GM23248 (cell line): Measurements from ENCODE around the gene CHDH. TPM values are rescaled to one million over a fixed set of nuclear protein-coding genes. Genes with fewer than 3 reads are reported as not detected.

ENCODE experiments used
- DNase-seq: peaks from one replicate; pipeline ENCODE4 v3.0.0-alpha.2; 2015
- H2AFZ ChIP-seq: fragments of 200-600 bp; sonication (generic); 2 replicates; pipeline ENCODE4 v1.6.1; 2016; ENCODE audit warnings: antibody characterized with exemption
- H3F3A ChIP-seq: fragments of 200-600 bp; sonication (generic); 2 replicates; pipeline ENCODE4 v1.6.1; 2016; ENCODE audit warnings: mild to moderate bottlenecking, antibody characterized with exemption, mixed run types; ENCODE audit not compliant: insufficient read depth
- H3K27ac ChIP-seq: fragments of 200-600 bp; sonication (generic); 2 replicates; pipeline ENCODE4 v1.5.1; 2016; ENCODE audit warnings: mild to moderate bottlenecking
- H3K27me3 ChIP-seq: fragments of 200-600 bp; sonication (generic); replicated peaks from 2 replicates; pipeline ENCODE4 v1.6.1; 2016; ENCODE audit warnings: mild to moderate bottlenecking; ENCODE audit not compliant: insufficient read depth
- H3K36me3 ChIP-seq: fragments of 200-600 bp; sonication (generic); 2 replicates; pipeline ENCODE4 v1.6.1; 2016; ENCODE audit warnings: low read depth, mild to moderate bottlenecking
- H3K4me1 ChIP-seq: fragments of 200-600 bp; sonication (generic); 2 replicates; pipeline ENCODE4 v1.6.1; 2016; ENCODE audit warnings: mild to moderate bottlenecking; ENCODE audit not compliant: insufficient read depth
- H3K4me2 ChIP-seq: fragments of 200-600 bp; sonication (generic); one replicate; pipeline ENCODE4 v1.6.1; 2016; ENCODE audit warnings: mild to moderate bottlenecking; ENCODE audit not compliant: unreplicated experiment
- H3K4me3 ChIP-seq: fragments of 200-600 bp; sonication (generic); 2 replicates; pipeline ENCODE4 v1.5.1; 2016; ENCODE audit warnings: mild to moderate bottlenecking
- H3K79me2 ChIP-seq: fragments of 200-600 bp; sonication (generic); 2 replicates; pipeline ENCODE4 v1.6.1; 2016; ENCODE audit warnings: mild to moderate bottlenecking; ENCODE audit not compliant: insufficient read depth
- H3K9ac ChIP-seq: fragments of 200-600 bp; sonication (generic); 2 replicates; pipeline ENCODE4 v1.6.1; 2016; ENCODE audit warnings: mild to moderate bottlenecking
- H3K9me2 ChIP-seq: fragments of 200-600 bp; sonication (generic); 2 replicates; pipeline ENCODE4 v1.6.1; 2016; ENCODE audit warnings: mixed run types, mild to moderate bottlenecking, moderate library complexity; ENCODE audit not compliant: insufficient read depth
- H3K9me3 ChIP-seq: fragments of 200-600 bp; sonication (generic); one replicate; pipeline ENCODE4 v1.6.1; 2017; ENCODE audit warnings: low read depth
- H4K20me1 ChIP-seq: fragments of 200-600 bp; sonication (generic); 2 replicates; pipeline ENCODE4 v1.6.0; 2016; ENCODE audit not compliant: insufficient read depth
- EZH2 ChIP-seq: fragments of 200-600 bp; sonication (generic); IDR thresholded peaks from 2 replicates; pipeline ENCODE4 v1.6.1; 2018; ENCODE audit warnings: antibody characterized with exemption, mild to moderate bottlenecking; ENCODE audit not compliant: insufficient read depth, poor library complexity, severe bottlenecking
- EZH2phosphoT487 ChIP-seq: fragments of 200-600 bp; sonication (generic); IDR thresholded peaks from 2 replicates; pipeline ENCODE4 v1.6.1; 2018; ENCODE audit warnings: antibody characterized with exemption, moderate library complexity, mild to moderate bottlenecking, low read depth; ENCODE audit not compliant: insufficient read depth
- WGBS, 2 experiments: methylation state at CpG; one replicate each; pipeline ENCODE4 v1.1.6; 2015 to 2017; ENCODE audit warnings: low lambda C conversion rate in 2 of 2, low coverage in 1 of 2; ENCODE audit errors: missing lambda C conversion rate in 2 of 2; 5-methylcytosine and 5-hydroxymethylcytosine counted together
- in situ Hi-C: fragments of 300-500 bp; cut with MboI; formaldehyde crosslinking; loops from 2 replicates; pipeline ENCODE4 v1.15.0; 2020
- polyA plus RNA-seq: library from polyadenylated mRNA; unstranded; fragments of >200 nt; fragmentation: Nextera tagmentation; extraction: Ambion mirVana; gene quantifications from 2 replicates; pipeline ENCODE4 v1.2.1, GENCODE V29; 2016
- total RNA-seq: library from RNA; depleted of rRNA; stranded (reverse); fragments of >200 nt; shearing (Covaris generic); gene quantifications from 2 replicates; pipeline ENCODE4 v1.2.3, GENCODE V29; 2014; rRNA removed

Gene CHDH
- total RNA-seq (0.11 and 0.13 TPM in 2 replicates), polyA plus RNA-seq (0.13 TPM in 1 of 2 replicates, not detected in the other)

- no peaks in the 10 kb centered on the region for H3K9me2 ChIP-seq
- peak within 1 kb of the TSS; percentile 68 for H3K4me3 ChIP-seq
- H4K20me1 ChIP-seq = no peaks in the 10 kb centered on the region
- 0 out of 2 replicates have a peak within 1 kb of the TSS, but pooled peaks have one; percentile 11 for H3K9ac ChIP-seq
- H3K9me3 ChIP-seq = no peaks in the 10 kb centered on the region
- H3K4me1 ChIP-seq = no peaks in the 10 kb centered on the region
- H3K4me2 ChIP-seq = peak within 1 kb of the TSS; percentile 72
- no peak within 1 kb of the TSS for H3K27ac ChIP-seq
- in situ Hi-C loops = no loop called here
- WGBS, 2 experiments = 3 to 5% methylated on average over 59 to 65 of the region's 91 CpGs
- DNase-seq = peak; percentile 39
- H3K79me2 ChIP-seq = no peaks in the 10 kb centered on the region
- peaks cover 22% of the 10 kb centered on the region for H3K27me3 ChIP-seq
- TF ChIP-seq EZH2phosphoT487 (no peak), EZH2 (no peak)
- no peaks in the 10 kb centered on the region for H3F3A ChIP-seq
- H3K36me3 ChIP-seq = no peaks in the 10 kb centered on the region
- peak within 1 kb of the TSS; percentile 61 for H2AFZ ChIP-seq
Observed at GRCh38 chr3:53846134-53846850, at the start of gene CHDH, which contains the start of gene IL17RB. Gene CHDH (minus strand): TSS chr3:53846419. CDS start chr3:53824008, 22,411 bp downstream. Gene IL17RB (plus strand): TSS chr3:53846568. CDS start chr3:53846589, 21 bp downstream.

DNA sequence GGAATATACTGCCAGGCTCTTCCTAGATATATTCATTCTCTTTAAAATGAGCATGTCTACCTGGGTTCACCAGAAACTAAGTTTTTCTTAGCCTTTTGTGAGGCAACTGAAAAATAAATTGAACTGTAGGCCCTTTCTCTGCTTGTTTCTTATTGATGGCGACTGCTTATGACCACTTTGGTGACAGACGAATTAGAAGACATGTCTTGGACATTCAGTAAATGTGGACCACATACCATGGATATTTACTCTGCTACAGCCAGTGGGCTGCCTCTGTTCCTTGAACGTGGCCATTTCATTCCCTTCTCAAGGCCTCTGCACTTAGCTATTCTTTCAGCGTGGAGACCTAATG, 46.0 kb upstream of the CHDH start:
- Histone ChIP-seq H3K36me3 (peaks cover 8% of the 10 kb centered on the region; the same call in 1 of the 2 replicates), H3K79me2 (peaks cover 43% of the 10 kb centered on the region), H3K9me2 (no peaks in the 10 kb centered on the region), H4K20me1 (no peaks in the 10 kb centered on the region), H3K4me1 (peaks cover 11% of the 10 kb centered on the region), H3K4me2 (peak overlapping the region; percentile 88), H3K9ac (peak overlapping the region; percentile 97), H2AFZ (peak overlapping the region; percentile 83), H3K27me3 (0 out of 2 replicates have a peak, but pooled peaks cover 9% of the 10 kb centered on the region), H3K4me3 (peak overlapping the region; percentile 94), H3F3A (peaks cover 8% of the 10 kb centered on the region; the same call in 1 of the 2 replicates), H3K9me3 (no peaks in the 10 kb centered on the region), H3K27ac (peak overlapping the region; percentile 94)
- in situ Hi-C loops = loop anchor here (25.0 kb wide), 1 partner anchor 555 kb away; the partner anchor contains the start of gene DCP1A
- DNase-seq = peak; percentile 35
- TF ChIP-seq EZH2phosphoT487 (no peak), EZH2 (no peak)
- WGBS, 2 experiments = 59 to 64% methylated on average over 4 of the region's 4 CpGs

DNA sequence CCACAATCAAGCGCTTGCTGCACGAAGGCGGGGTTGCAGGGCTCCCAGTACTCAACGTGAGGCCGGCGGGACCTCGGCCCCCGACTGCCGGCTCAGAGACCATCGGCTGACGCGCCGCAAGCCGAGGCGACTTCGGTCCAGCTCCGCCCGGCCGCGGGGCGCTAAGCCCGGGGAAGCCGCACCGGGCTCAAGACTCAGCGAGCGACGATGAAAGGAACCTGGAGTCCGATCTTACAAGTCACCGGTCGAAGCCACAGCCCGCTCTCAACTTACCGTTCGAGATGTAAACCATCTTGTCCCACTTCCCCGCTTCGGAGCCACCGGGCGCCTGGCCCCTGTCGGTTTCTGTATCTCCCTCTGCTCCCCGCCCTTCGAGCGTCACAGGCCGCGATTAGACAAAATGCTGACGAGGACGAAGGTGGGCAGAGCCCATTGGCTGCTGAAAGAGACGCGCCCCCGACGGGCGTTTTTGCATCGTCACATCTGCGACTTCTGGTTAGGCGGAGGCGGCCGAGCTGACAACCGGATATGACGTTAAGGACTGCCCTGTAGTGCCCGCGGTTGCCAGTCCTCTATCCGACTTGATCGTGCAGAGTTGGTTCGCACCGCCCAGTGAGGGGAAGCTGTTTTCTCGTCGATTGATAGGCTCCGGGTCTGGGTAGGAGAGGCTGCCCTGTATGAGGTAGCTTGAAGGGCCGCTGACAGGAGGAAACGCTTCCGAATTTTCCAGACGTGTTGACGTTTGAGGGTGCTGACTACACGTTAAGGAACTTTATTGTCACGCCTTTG, 45.5 kb upstream of the CHDH start, which contains the start of gene SELENOK:
SELENOK (minus strand) TSS at position 363 of the 789 bp plus-strand sequence.
- DNase-seq = peak; percentile 100
- H3F3A ChIP-seq = peaks cover 8% of the 10 kb centered on the region; the same call in 1 of the 2 replicates
- peak within 1 kb of the TSS; percentile 96 for H3K4me2 ChIP-seq
- peaks cover 9% of the 10 kb centered on the region; the same call in 1 of the 2 replicates for H3K36me3 ChIP-seq
- no peak for TF ChIP-seq EZH2
- TF ChIP-seq EZH2phosphoT487 = no peak
- WGBS, 2 experiments = 1% methylated on average over 73 of the region's 73 CpGs
- H3K4me3 ChIP-seq = peak within 1 kb of the TSS; percentile 94
- in situ Hi-C loops = loop anchor here (25.0 kb wide), 1 partner anchor 554 kb away; the partner anchor contains the start of gene DCP1A
- peak within 1 kb of the TSS; percentile 94 for H3K27ac ChIP-seq
- no peaks in the 10 kb centered on the region for H4K20me1 ChIP-seq
- H3K79me2 ChIP-seq = peaks cover 49% of the 10 kb centered on the region
- H3K9me3 ChIP-seq = no peaks in the 10 kb centered on the region
- H2AFZ ChIP-seq = peak within 1 kb of the TSS; percentile 83
- H3K27me3 ChIP-seq = 0 out of 2 replicates have a peak, but pooled peaks cover 3% of the 10 kb centered on the region
- peaks cover 11% of the 10 kb centered on the region for H3K4me1 ChIP-seq
- no peaks in the 10 kb centered on the region for H3K9me2 ChIP-seq
- H3K9ac ChIP-seq = peak within 1 kb of the TSS; percentile 97

- WGBS, 2 experiments = 1 to 2% methylated on average over 21 of the region's 21 CpGs
- peaks cover 8% of the 10 kb centered on the region; the same call in 1 of the 2 replicates for H3F3A ChIP-seq
- TF ChIP-seq EZH2phosphoT487 (no peak), EZH2 (no peak)
- H3K4me2 ChIP-seq = peak overlapping the region; percentile 96
- H3K27me3 ChIP-seq = no peaks in the 10 kb centered on the region
- peak overlapping the region; percentile 83 for H2AFZ ChIP-seq
- DNase-seq = peak; percentile 59
- H4K20me1 ChIP-seq = no peaks in the 10 kb centered on the region
- peak overlapping the region; percentile 97 for H3K9ac ChIP-seq
- H3K9me3 ChIP-seq = no peaks in the 10 kb centered on the region
- peaks cover 9% of the 10 kb centered on the region; the same call in 1 of the 2 replicates for H3K36me3 ChIP-seq
- in situ Hi-C loops = loop anchor here (25.0 kb wide), 1 partner anchor 554 kb away; the partner anchor contains the start of gene DCP1A
- peak overlapping the region; percentile 94 for H3K4me3 ChIP-seq
- H3K9me2 ChIP-seq = no peaks in the 10 kb centered on the region
- peak overlapping the region; percentile 94 for H3K27ac ChIP-seq
- peaks cover 11% of the 10 kb centered on the region for H3K4me1 ChIP-seq
- H3K79me2 ChIP-seq = peaks cover 56% of the 10 kb centered on the region
Observed at GRCh38 chr3:53890726-53891475, 44.7 kb upstream of the CHDH start.
